UCSD-AML1 (cell line): ENCODE results near the gene TGFB3.

ENCODE experiments used
- DNase-seq: peaks from one replicate; lab custom pipeline; 2025; ENCODE audit not compliant: unreplicated experiment; lab: John Stamatoyannopoulos, UW

The TGFB3 gene

GRCh38 chr14:75987201-75987970 is 5.6 kb upstream of the TGFB3 start:
- DNase-seq = no peak

GRCh38 chr14:75986439-75986765 is 4.6 kb upstream of the TGFB3 start:
- no peak for DNase-seq

- peak; percentile 79 for DNase-seq
Measured at GRCh38 chr14:75985618-75986438, 4.0 kb upstream of the TGFB3 start, which contains the start of gene IFT43. IFT43 (plus strand) TSS chr14:75985763; CDS start chr14:75985787, 24 bp downstream.

GRCh38 chr14:75984674-75985073 is 2.9 kb upstream of the TGFB3 start:
- DNase-seq = no peak

GRCh38 chr14:75983019-75983358 is 1.2 kb upstream of the TGFB3 start:
- no peak for DNase-seq

- DNase-seq = peak; percentile 75
Measured at GRCh38 chr14:75982266-75983018, 647 bp upstream of the TGFB3 start.

- DNase-seq = no peak
Measured at GRCh38 chr14:75980856-75981255, 939 bp downstream of the TGFB3 start.

GRCh38 chr14:75979648-75980565 is 1.9 kb downstream of the TGFB3 start:
- no peak for DNase-seq

- peak; percentile 63 for DNase-seq
Measured at GRCh38 chr14:75979071-75979571, 2.7 kb downstream of the TGFB3 start.

GRCh38 chr14:75978249-75978731 is 3.5 kb downstream of the TGFB3 start:
- no peak for DNase-seq

- DNase-seq = no peak
Measured at GRCh38 chr14:75977582-75977943, 4.2 kb downstream of the TGFB3 start.

- DNase-seq = no peak
Measured at GRCh38 chr14:75976826-75977581, 4.8 kb downstream of the TGFB3 start.

GRCh38 chr14:75972801-75973421 is 8.9 kb downstream of the TGFB3 start:
- no peak for DNase-seq

GRCh38 chr14:75971509-75971908 is 10.3 kb downstream of the TGFB3 start:
- DNase-seq = no peak

GRCh38 chr14:75970989-75971388 is 10.8 kb downstream of the TGFB3 start:
- DNase-seq = no peak

GRCh38 chr14:75969891-75970290 is 11.9 kb downstream of the TGFB3 start:
- no peak for DNase-seq

GRCh38 chr14:75969126-75969525 is 12.7 kb downstream of the TGFB3 start:
- no peak for DNase-seq

- no peak for DNase-seq
Measured at GRCh38 chr14:75968456-75968855, 13.3 kb downstream of the TGFB3 start.

GRCh38 chr14:75967866-75968265 is 13.9 kb downstream of the TGFB3 start:
- no peak for DNase-seq
